OCI-LY7 (cell line): ENCODE data around the gene RNASE2. TPM values are rescaled to one million over a fixed set of nuclear protein-coding genes. Genes with fewer than 3 reads are reported as not detected.

Experiments used
- BruUV-seq: library from RNA; stranded (reverse); fragments of 400-500 nt; replicated peaks from 2 replicates; lab custom pipeline; 2021; lab: Mats Ljungman, UMichigan
- CTCF ChIA-PET: fragments of 300-600 bp; sonication (Branson Sonifier 250); formaldehyde crosslinking; loops from one replicate; lab custom pipeline; 2022; ENCODE audit warnings: antibody characterized with exemption; ENCODE audit not compliant: unreplicated experiment; lab: Charles Lee
- POLR2A ChIA-PET: fragments of 300-600 bp; sonication (Branson Sonifier 250); formaldehyde crosslinking; loops from one replicate; lab custom pipeline; 2022; ENCODE audit warnings: antibody characterized with exemption; lab: Charles Lee
- DNase-seq: peaks from one replicate; pipeline ENCODE4 v3.0.0-alpha.2; 2015; ENCODE audit warnings: low spot score
- H2AFZ ChIP-seq: fragments of 200-600 bp; sonication (generic), shearing (Covaris generic); 2 replicates; pipeline ENCODE4 v1.6.1; 2014; ENCODE audit warnings: mild to moderate bottlenecking, antibody characterized with exemption, low read length, moderate library complexity
- H3K27ac ChIP-seq: fragments of 200-600 bp; sonication (generic); 2 replicates; pipeline ENCODE4 v1.5.1; 2014; ENCODE audit warnings: mixed run types, low read depth, mild to moderate bottlenecking, moderate library complexity, low read length, inconsistent platforms; ENCODE audit not compliant: poor library complexity, severe bottlenecking
- H3K36me3 ChIP-seq: fragments of 200-600 bp; sonication (generic); 2 replicates; pipeline ENCODE4 v1.6.1; 2014; ENCODE audit warnings: mild to moderate bottlenecking, antibody characterized with exemption, low read length, moderate library complexity, mixed read lengths; ENCODE audit not compliant: insufficient read depth
- H3K4me1 ChIP-seq: fragments of 200-600 bp; sonication (generic); 2 replicates; pipeline ENCODE4 v1.5.1; 2014; ENCODE audit warnings: mild to moderate bottlenecking, low read length; ENCODE audit not compliant: insufficient read depth, poor library complexity, severe bottlenecking
- H3K4me2 ChIP-seq: fragments of 200-600 bp; sonication (generic); 2 replicates; pipeline ENCODE4 v1.6.1; 2014; ENCODE audit warnings: mild to moderate bottlenecking, low read length
- H3K4me3 ChIP-seq: fragments of 200-600 bp; sonication (generic); 2 replicates; pipeline ENCODE4 v1.5.1; 2014; ENCODE audit warnings: mild to moderate bottlenecking, low read depth, low read length; ENCODE audit not compliant: poor library complexity, severe bottlenecking
- H3K79me2 ChIP-seq: fragments of 200-600 bp; sonication (generic); 2 replicates; pipeline ENCODE4 v1.6.1; 2016; ENCODE audit warnings: low read depth, mild to moderate bottlenecking, low read length, moderate library complexity, mixed read lengths; ENCODE audit not compliant: insufficient read depth
- H3K9me2 ChIP-seq: fragments of 200-600 bp; sonication (generic); 2 replicates; pipeline ENCODE4 v1.6.1; 2016; ENCODE audit warnings: mild to moderate bottlenecking, low read length, mixed read lengths; ENCODE audit not compliant: insufficient read depth
- H3K9me3 ChIP-seq: fragments of 200-600 bp; sonication (generic); 2 replicates; pipeline ENCODE4 v1.6.1; 2014; ENCODE audit warnings: mild to moderate bottlenecking, mixed run types, low read length, mixed read lengths
- H4K20me1 ChIP-seq: fragments of 200-600 bp; sonication (generic); 2 replicates; pipeline ENCODE4 v1.6.1; 2014; ENCODE audit warnings: mild to moderate bottlenecking, antibody characterized with exemption, low read length, moderate library complexity, mixed read lengths; ENCODE audit not compliant: insufficient read depth
- CTCF ChIP-seq: fragments of 200-600 bp; sonication (generic); conservative IDR thresholded peaks from 2 replicates; pipeline ENCODE4 v1.5.1; 2014; ENCODE audit warnings: mild to moderate bottlenecking, antibody characterized with exemption, low read length, moderate library complexity, mixed read lengths
- EZH2phosphoT487 ChIP-seq: fragments of 200-600 bp; sonication (generic); IDR thresholded peaks from 2 replicates; pipeline ENCODE4 v1.6.1; 2018; ENCODE audit warnings: low read depth, borderline replicate concordance, mild to moderate bottlenecking, mixed run types, antibody characterized with exemption, low read length, moderate library complexity, mixed read lengths
- intact Hi-C: fragments of 100-400 bp; cut with micrococcal nuclease; formaldehyde crosslinking; loops from one replicate; pipeline ENCODE4 v1.10.0; 2022; ENCODE audit not compliant: unreplicated experiment
- small RNA-seq: library from RNA; depleted of rRNA; stranded (forward); fragments of <200 nt; gene quantifications from one replicate; pipeline ENCODE3, GENCODE V24; 2014
- total RNA-seq, 2 experiments: library from RNA; depleted of rRNA in 1 of 2; stranded (reverse); fragments of >200 nt in 1 of 2; shearing (Covaris generic) in 1 of 2; gene quantifications; 2 replicates each; pipeline ENCODE4 v1.2.3, GENCODE V29; 2014 to 2022

The RNASE2 gene
- total RNA-seq, 2 experiments from 2014 or later = not detected

GRCh38 chr14:21003788-21004346, 48.6 kb downstream of the RNASE2 start:
- POLR2A ChIA-PET = interaction anchor here (0.5 to 1.5 kb wide), 4 partner anchors 13 to 122 kb away, joined by 3 to 4 read pairs (median 3); no protein-coding TSS in a partner anchor

More at GRCh38 chr14:21003788-21004346, 48.6 kb downstream of the RNASE2 start:
- Histone ChIP-seq H3K4me1 (no peaks in the 10 kb centered on the region), H3K27ac (no peak overlapping the region), H2AFZ (no peak overlapping the region), H3K9me2 (no peaks in the 10 kb centered on the region), H3K4me2 (no peak overlapping the region), H4K20me1 (no peaks in the 10 kb centered on the region), H3K36me3 (no peaks in the 10 kb centered on the region), H3K9me3 (no peaks in the 10 kb centered on the region), H3K4me3 (no peak overlapping the region), H3K79me2 (no peaks in the 10 kb centered on the region)
- CTCF ChIA-PET = interaction anchor here (2.2 kb wide), 1 partner anchor 11 kb away, joined by 6 read pairs; no protein-coding TSS in a partner anchor
- no peak for TF ChIP-seq EZH2phosphoT487
- TF ChIP-seq CTCF = no peak
- BruUV-seq = no TSS peak
- no peak for DNase-seq
- intact Hi-C loops = no loop called here

Small RNAs within 50 kb of the gene (small RNA-seq; reads per million reads assigned to genes)
- not detected for gene RN7SL189P

Other genes starting within 250 kb of the RNASE2 start
- not detected in 2 replicates for gene EDDM3A, start 209.6 kb upstream of the RNASE2 start, total RNA-seq (2014; rRNA removed; shearing (Covaris generic))
- gene EDDM3A, start 209.6 kb upstream of the RNASE2 start, total RNA-seq (2022) = not detected in 2 replicates
- not detected in 2 replicates for gene EDDM3B, start 187.1 kb upstream of the RNASE2 start, total RNA-seq (2014; rRNA removed; shearing (Covaris generic))
- not detected in 2 replicates for gene EDDM3B, start 187.1 kb upstream of the RNASE2 start, total RNA-seq (2022)
- 0.33 and 2.9 TPM in 2 replicates for gene RNASE6, start 174.2 kb upstream of the RNASE2 start, total RNA-seq (2014; rRNA removed; shearing (Covaris generic))
- 1.2 and 1.7 TPM in 2 replicates for gene RNASE6, start 174.2 kb upstream of the RNASE2 start, total RNA-seq (2022)
- gene RNASE1, start 152.6 kb upstream of the RNASE2 start, total RNA-seq (2014; rRNA removed; shearing (Covaris generic)) = not detected in 2 replicates
- gene RNASE1, start 152.6 kb upstream of the RNASE2 start, total RNA-seq (2022) = not detected in 2 replicates
- not detected in 2 replicates for gene RNASE3, start 64.1 kb upstream of the RNASE2 start, total RNA-seq (2014; rRNA removed; shearing (Covaris generic))
- gene RNASE3, start 64.1 kb upstream of the RNASE2 start, total RNA-seq (2022) = not detected in 2 replicates
- 103 and 117 TPM in 2 replicates for gene METTL17, start 34.5 kb downstream of the RNASE2 start, total RNA-seq (2014; rRNA removed; shearing (Covaris generic))
- gene METTL17, start 34.5 kb downstream of the RNASE2 start, total RNA-seq (2022) = 92.0 and 105 TPM in 2 replicates
- 0.28 and 1.2 TPM in 2 replicates for gene SLC39A2, start 43.8 kb downstream of the RNASE2 start, total RNA-seq (2014; rRNA removed; shearing (Covaris generic))
- gene SLC39A2, start 43.8 kb downstream of the RNASE2 start, total RNA-seq (2022) = 0.23 TPM in 1 of 2 replicates, not detected in the other
- gene NDRG2, start 69.6 kb downstream of the RNASE2 start, total RNA-seq (2014; rRNA removed; shearing (Covaris generic)) = not detected in 2 replicates
- gene NDRG2, start 69.6 kb downstream of the RNASE2 start, total RNA-seq (2022) = not detected in 2 replicates
- gene TPPP2, start 74.7 kb downstream of the RNASE2 start, total RNA-seq (2014; rRNA removed; shearing (Covaris generic)) = not detected in 2 replicates
- gene TPPP2, start 74.7 kb downstream of the RNASE2 start, total RNA-seq (2022) = not detected in 2 replicates
- gene RNASE13, start 79.3 kb downstream of the RNASE2 start, total RNA-seq (2014; rRNA removed; shearing (Covaris generic)) = not detected in 2 replicates
- gene RNASE13, start 79.3 kb downstream of the RNASE2 start, total RNA-seq (2022) = not detected in 2 replicates
- gene RNASE7, start 86.9 kb downstream of the RNASE2 start, total RNA-seq (2014; rRNA removed; shearing (Covaris generic)) = not detected in 2 replicates
- gene RNASE7, start 86.9 kb downstream of the RNASE2 start, total RNA-seq (2022) = not detected in 2 replicates
- gene RNASE8, start 102.3 kb downstream of the RNASE2 start, total RNA-seq (2014; rRNA removed; shearing (Covaris generic)) = not detected in 2 replicates
- not detected in 2 replicates for gene RNASE8, start 102.3 kb downstream of the RNASE2 start, total RNA-seq (2022)
- 1.3 and 4.3 TPM in 2 replicates for gene ARHGEF40, start 114.8 kb downstream of the RNASE2 start, total RNA-seq (2014; rRNA removed; shearing (Covaris generic))
- gene ARHGEF40, start 114.8 kb downstream of the RNASE2 start, total RNA-seq (2022) = 2.0 TPM in 2 replicates
- 5.2 and 9.8 TPM in 2 replicates for gene ZNF219, start 143.2 kb downstream of the RNASE2 start, total RNA-seq (2014; rRNA removed; shearing (Covaris generic))
- gene ZNF219, start 143.2 kb downstream of the RNASE2 start, total RNA-seq (2022) = 13.2 and 15.5 TPM in 2 replicates
- 1.2 TPM in 1 of 2 replicates, not detected in the other for gene TMEM253, start 145.6 kb downstream of the RNASE2 start, total RNA-seq (2014; rRNA removed; shearing (Covaris generic))
- gene TMEM253, start 145.6 kb downstream of the RNASE2 start, total RNA-seq (2022) = 0.88 and 0.89 TPM in 2 replicates
- gene OR5AU1, start 200.6 kb downstream of the RNASE2 start, total RNA-seq (2014; rRNA removed; shearing (Covaris generic)) = not detected in 2 replicates
- gene OR5AU1, start 200.6 kb downstream of the RNASE2 start, total RNA-seq (2022) = not detected in 2 replicates